ENCODE data around the gene KIF26A.
"Not testable (repeated sequence)": the region's sequence is repeated elsewhere in the genome, so short reads cannot be mapped to it uniquely, and the experiment has no call there.

Gene KIF26A

DNA sequence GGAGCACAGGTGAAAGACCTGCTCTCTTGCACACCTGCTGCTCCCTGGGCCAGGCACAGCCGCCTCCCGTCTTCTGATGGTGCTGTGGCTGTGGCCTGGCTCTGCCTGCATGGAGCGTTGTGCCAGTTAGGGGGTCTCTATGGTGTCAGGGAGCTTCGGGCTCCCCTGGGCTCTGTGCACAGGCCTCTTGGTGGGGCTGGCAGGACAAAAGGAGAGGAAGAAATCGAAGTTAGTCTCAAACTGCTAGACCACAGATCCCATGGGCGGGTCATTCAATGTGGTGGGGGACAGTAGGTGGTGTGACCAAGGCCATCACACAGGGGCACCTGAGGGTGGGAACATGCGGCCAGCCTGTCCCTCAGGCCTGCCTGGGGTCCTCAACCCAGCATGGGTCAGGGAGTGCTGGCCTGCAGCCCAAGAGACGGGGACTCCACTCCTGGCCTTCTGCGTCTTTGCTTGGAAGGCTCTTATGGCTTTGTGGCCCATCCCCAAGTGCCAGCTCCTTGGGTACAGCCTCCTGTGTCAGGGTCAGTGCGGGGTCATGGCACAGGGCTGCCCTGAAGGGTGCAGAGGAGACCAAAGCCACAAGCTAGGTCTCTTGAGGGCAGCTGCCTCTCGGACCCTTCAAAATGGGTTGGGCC lies 84.1 kb downstream of the KIF26A start:
- DNase-seq (ENCODE audit: low read depth): no peak

DNA sequence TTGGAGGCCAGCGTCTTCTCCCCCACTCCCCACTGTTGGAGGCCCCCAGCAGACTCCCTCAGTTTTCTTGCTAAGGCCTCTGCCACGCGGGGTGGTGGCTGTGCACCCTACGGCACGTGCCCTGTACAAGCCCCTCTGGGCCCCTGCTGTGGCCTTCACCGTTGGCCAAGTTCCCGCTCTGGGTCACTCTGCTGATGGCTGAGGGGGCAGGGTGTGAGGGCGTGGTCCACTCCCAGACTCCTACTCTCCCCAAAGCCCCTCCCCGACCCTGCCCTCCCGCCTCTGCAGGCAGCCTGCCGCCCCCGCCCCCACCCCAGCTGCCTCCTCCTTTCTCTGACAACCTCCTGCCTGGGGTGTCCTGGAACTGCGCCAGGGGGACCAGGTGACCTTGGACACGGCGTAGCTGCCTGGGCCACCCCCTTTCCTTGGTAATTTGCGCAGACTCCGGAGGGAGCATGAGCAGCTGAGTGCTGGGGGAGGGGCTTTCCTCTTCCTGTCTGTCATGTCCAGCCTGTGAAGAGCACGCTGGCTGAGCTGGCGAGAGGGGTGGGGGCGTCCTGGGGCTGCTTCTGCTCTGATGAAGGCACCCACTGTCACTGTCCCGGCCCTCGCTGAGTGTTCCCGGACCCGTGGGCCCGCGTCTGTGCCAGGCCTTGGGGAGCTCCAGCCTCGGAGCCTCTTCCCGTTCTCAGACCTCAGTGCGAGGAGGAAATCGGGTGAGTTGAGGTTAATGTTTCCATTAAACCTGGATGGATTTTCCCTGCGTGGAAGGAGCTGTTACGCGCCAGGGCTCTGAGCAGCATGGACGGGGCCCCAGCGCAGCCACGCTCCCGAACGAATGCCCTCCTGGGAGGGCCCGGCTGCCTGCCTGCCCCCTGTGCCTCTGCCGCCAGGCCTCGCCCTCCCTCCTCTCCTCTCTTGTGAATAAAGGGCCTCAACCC lies 85.0 kb downstream of the KIF26A start:
- no peak for DNase-seq (ENCODE audit: low read depth)

DNA sequence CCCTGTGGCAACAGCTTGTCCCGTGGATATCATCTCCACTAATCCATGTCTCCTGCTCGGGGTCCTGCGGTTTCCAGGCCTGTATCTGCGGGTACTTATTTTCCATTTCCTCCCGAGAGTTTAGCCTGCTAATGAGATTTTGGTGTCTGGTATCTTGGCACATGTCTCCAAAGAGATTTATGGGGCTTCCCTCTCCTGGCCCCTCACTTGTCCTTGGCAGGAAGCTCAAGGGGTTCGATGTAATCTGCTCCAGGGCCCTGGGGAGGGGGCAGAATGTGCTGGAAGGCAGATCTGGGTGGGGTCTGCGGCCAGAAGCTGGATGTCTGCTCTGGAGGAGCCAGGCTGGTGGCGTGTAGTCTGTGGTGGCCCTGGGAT lies 85.7 kb downstream of the KIF26A start:
- DNase-seq (ENCODE audit: low read depth): no peak

DNA sequence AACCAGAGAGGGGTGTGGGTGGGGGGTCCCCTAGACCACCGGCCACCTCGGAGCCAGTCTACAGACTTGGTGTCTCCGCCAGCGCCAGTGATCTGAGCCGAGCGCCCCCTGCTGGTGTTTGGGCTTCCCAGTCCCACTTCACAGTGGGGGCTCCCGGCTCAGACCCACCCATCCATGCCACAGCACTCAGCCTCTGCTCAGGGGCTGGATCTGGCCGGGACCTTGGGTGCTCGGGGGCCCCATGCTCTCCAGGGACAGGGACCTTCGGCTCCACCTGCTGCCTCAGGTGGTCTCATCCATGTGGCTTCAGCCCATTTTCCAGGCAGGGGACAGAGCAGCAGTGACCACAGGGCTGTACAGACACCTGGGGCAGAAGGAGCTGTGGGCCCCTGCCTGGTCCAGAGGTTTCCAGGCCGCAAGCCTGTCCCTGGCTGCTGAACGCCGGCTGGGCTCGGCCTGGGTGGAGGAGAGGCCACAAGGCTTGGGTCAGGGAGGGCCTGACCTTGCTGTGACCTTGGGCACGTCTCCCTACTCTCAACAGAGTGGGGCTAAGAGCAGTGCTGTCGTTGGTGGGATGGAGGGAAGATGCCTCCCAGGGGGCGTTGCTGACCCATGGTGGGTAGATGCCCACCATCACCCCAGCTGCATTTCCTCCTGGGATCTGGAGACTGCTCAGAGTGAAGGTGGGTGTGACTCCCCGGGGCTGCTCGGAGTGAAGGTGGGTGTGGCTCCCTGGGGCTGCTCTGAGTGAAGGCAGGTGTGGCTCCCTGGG lies 86.3 kb downstream of the KIF26A start:
- DNase-seq (ENCODE audit: low read depth): no peak

- DNase-seq (ENCODE audit: low read depth): not testable (repeated sequence)
Measured at GRCh38 chr14:104225278-104226190, 87.1 kb downstream of the KIF26A start.

DNA sequence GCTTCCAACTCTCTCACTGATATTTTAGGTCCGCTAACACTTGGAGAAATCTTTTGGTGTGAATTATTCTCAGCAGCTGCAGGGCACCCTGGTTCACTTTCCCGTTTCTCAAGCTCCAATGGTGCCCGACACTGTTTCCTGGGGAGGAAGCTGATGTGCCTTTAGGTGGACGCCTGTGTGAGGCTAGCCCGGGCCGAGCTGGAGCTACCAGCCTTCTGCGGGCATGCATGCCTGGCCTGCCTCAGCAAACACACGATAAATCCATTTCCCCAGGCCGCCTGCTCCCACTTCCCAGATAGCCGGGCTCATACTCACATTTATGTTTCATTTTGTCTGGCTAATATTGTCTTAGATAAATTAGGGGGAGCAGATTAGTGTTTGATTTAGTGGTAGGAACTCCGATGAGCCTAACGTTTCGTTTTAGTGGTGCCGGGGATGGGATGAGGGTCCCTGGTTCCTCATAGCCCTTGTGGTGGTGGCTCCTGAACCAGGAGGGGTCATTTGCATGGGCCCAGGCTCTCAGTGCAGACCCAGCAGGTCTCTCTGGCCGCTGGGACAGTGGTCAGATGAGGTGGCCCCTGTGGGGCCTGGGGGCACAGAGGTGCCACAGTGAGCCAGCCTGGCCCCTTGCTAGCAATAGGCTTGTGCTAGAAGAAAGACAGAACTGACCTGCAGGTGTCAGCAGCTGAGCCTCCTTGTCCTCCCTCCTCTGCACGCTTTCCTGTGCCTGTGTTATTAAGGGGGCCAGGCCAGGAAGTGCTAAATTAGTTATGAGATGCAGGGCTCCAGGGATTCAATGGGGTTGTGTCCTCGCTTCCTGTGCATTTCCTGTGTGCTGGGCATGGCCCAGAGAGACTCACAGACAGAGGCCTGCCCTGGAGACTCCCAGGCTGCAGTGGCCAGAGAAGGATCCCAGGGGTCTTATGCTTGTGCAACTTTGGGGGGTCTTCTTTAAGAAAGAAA lies 88.3 kb downstream of the KIF26A start:
- no peak for DNase-seq (ENCODE audit: low read depth)

GRCh38 chr14:104227806-104228205 lies 89.4 kb downstream of the KIF26A start:
- DNase-seq (ENCODE audit: low read depth): no peak

DNA sequence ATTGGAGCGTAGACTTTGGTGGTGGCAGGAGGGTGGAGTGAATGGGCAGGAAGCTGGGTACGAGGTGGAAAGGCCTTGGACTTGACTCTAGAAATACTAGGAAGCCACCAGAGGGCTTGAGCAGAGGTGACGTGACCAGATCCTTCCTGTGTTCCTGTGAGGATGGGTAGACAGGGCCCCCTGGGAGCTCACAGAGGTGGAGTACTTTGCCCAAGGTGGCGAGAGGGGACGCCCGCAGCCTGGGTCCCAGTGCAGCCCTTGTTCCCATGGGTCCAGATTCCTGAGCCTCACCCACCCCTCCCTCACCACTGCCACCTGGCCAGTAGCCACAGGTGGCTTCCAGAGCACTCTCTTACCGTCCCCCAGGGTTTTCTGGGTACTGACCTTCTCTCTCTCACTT lies 89.8 kb downstream of the KIF26A start:
- no peak for DNase-seq (ENCODE audit: low read depth)

- no peak for DNase-seq (ENCODE audit: low read depth)
Measured at GRCh38 chr14:104228716-104229533, 90.5 kb downstream of the KIF26A start.

- no peak for DNase-seq (ENCODE audit: low read depth)
Measured at GRCh38 chr14:104229534-104230055, 91.2 kb downstream of the KIF26A start.

DNA sequence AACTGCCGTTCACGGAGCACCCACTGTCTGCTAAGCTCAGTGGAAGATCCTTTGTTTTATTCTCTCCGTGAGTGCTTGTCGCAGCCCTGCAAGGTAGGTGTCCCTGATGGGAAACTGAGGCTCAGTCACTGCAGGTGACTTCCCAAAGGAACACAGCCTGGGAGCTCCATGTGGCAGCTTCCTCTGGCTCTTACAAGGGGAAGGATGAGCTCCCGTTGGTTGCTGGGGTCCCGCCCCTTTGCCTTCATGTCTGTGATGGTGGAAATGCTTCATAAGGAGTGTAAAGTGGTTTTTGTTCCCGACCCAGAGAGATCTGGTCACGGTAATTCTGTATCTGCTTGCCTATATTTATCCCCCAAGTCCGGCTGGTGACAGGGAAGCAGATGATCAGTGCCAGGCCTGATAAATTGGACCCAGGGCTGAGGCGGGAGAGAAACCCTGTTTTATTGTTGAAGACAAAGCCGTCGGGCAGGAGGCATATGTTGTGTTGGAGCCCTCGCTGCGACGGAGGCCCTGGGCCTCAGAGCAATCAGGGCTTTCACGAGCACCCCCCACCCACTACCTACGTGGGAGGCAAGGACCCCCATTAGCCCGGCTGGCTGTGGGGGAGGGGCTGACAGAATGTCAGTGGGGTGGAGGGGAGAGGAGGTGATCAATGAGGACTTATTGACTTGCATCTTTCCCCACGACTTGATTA lies 91.9 kb downstream of the KIF26A start:
- DNase-seq (ENCODE audit: low read depth): no peak

Measured in ELR (cell line).